K562 (cell line): ENCODE measurements around the gene GMPR. TPM values are rescaled to one million over a fixed set of nuclear protein-coding genes. Genes with fewer than 3 reads are reported as not detected.

Experiments used
- BRCA1 ChIP-seq, 2 experiments: fragments of 450-650 bp in 1 of 2; sonication (generic) in 1 of 2; formaldehyde crosslinking in 1 of 2; IDR thresholded peaks; 2 replicates each; pipeline versions ENCODE4 v1.5.0 to v1.6.1; 2017 to 2020; ENCODE audit warnings: mild to moderate bottlenecking in 1 of 2, missing genetic modification reagents in 1 of 2
- ETS2 ChIP-seq: IDR thresholded peaks from 2 replicates; pipeline ENCODE4 v1.6.1; 2016; ENCODE audit warnings: borderline replicate concordance, missing genetic modification characterization, mild to moderate bottlenecking, moderate library complexity, missing compliant biosample characterization; ENCODE audit not compliant: poor library complexity, severe bottlenecking
- FOXA1 ChIP-seq: fragments of 450-650 bp; IDR thresholded peaks from 2 replicates; pipeline ENCODE4 v1.6.1; 2016; ENCODE audit warnings: mild to moderate bottlenecking, borderline replicate concordance
- GTF2E2 ChIP-seq: fragments of 200-800 bp; sonication (Bioruptor generic); IDR thresholded peaks from 2 replicates; pipeline ENCODE4 v1.6.1; 2016; ENCODE audit warnings: missing genetic modification characterization, missing compliant biosample characterization
- MCM2 ChIP-seq: fragments of 450-650 bp; IDR thresholded peaks from 2 replicates; pipeline ENCODE4 v1.6.1; 2017; ENCODE audit warnings: low read depth, mild to moderate bottlenecking
- MEF2A ChIP-seq: IDR thresholded peaks from 2 replicates; pipeline ENCODE4 v1.6.1; 2011; ENCODE audit warnings: low read depth, mild to moderate bottlenecking, low read length, moderate library complexity; ENCODE audit not compliant: control insufficient read depth
- PURB ChIP-seq: sonication (generic); formaldehyde crosslinking; IDR thresholded peaks from 2 replicates; pipeline ENCODE4 v1.9.0; 2021; ENCODE audit warnings: low read depth, mild to moderate bottlenecking, missing genetic modification reagents
- TSC22D4 ChIP-seq: fragments of 450-650 bp; IDR thresholded peaks from 2 replicates; pipeline ENCODE4 v1.6.1; 2016; ENCODE audit warnings: missing genetic modification characterization, missing biosample characterization, control low read depth
- XRCC3 ChIP-seq: fragments of 450-650 bp; IDR thresholded peaks from 2 replicates; pipeline ENCODE4 v1.6.1; 2017; ENCODE audit warnings: mild to moderate bottlenecking, moderate library complexity
- YBX1 ChIP-seq: fragments of 450-650 bp; IDR thresholded peaks from 2 replicates; pipeline ENCODE4 v1.7.1; 2016; ENCODE audit warnings: mild to moderate bottlenecking
- ZNF12 ChIP-seq: sonication (generic); formaldehyde crosslinking; IDR thresholded peaks from 2 replicates; pipeline ENCODE4 v1.4.0; 2020; ENCODE audit warnings: mild to moderate bottlenecking, missing genetic modification reagents
- ZNF586 ChIP-seq: fragments of 450-650 bp; formaldehyde crosslinking; conservative IDR thresholded peaks from 2 replicates; pipeline ENCODE4 v1.4.0; 2020; ENCODE audit warnings: mild to moderate bottlenecking, moderate library complexity
- ZNF79 ChIP-seq: fragments of 250-450 bp; sonication (Bioruptor Pico); IDR thresholded peaks from 2 replicates; pipeline ENCODE4 v1.4.0; 2020; ENCODE audit warnings: low read depth, mild to moderate bottlenecking, moderate library complexity
- polyA plus RNA-seq, 8 experiments: library from polyadenylated mRNA; depleted of rRNA in 4 of 8; stranded (reverse) in 5 of 8; unstranded in 3 of 8; fragments of >200 nt; fragmentation: Nextera tagmentation in 2 of 8; fragmentation: Illumina TruSeq in 1 of 8; extraction: Ambion mirVana in 2 of 8; extraction: Trizol in 1 of 8; gene quantifications; 2 replicates each; pipeline versions ENCODE4 v1.2.1 to v1.2.3, GENCODE V29; 2011 to 2014; ENCODE audit warnings: inconsistent platforms in 1 of 8, missing spikeins in 1 of 8
- total RNA-seq, 7 experiments: library from RNA; depleted of rRNA in 6 of 7; stranded (reverse); fragments of >200 nt in 6 of 7; fragmentation: Illumina TruSeq in 2 of 7; extraction: Trizol in 2 of 7; gene quantifications; 2 replicates each; pipeline versions ENCODE4 v1.2.1 to v1.2.3, GENCODE V29; 2011 to 2021; ENCODE audit warnings: low replicate concordance in 1 of 7
- TF ChIP-seq, protein P1 (sequence below): IDR thresholded peaks from 2 replicates; pipeline ENCODE4 v1.6.1; 2014; ENCODE audit warnings: antibody characterized with exemption
- TF ChIP-seq, protein P2 (sequence below): fragments of 450-650 bp; IDR thresholded peaks from 2 replicates; pipeline ENCODE4 v1.6.1; 2017; ENCODE audit warnings: antibody characterized with exemption, mild to moderate bottlenecking
- TF ChIP-seq, protein P3 (sequence below): fragments of 250-450 bp; sonication (Bioruptor Pico); IDR thresholded peaks from 2 replicates; pipeline ENCODE4 v1.5.0; 2020; ENCODE audit warnings: mild to moderate bottlenecking, borderline replicate concordance
- TF ChIP-seq, protein P4 (sequence below): fragments of 450-650 bp; formaldehyde crosslinking; IDR thresholded peaks from 2 replicates; pipeline ENCODE4 v1.4.0; 2020; ENCODE audit warnings: mild to moderate bottlenecking, moderate library complexity
- TF ChIP-seq, protein P5 (sequence below): fragments of 450-650 bp; conservative IDR thresholded peaks from 2 replicates; pipeline ENCODE4 v1.6.1; 2016; ENCODE audit warnings: missing genetic modification characterization, low read depth, mild to moderate bottlenecking, missing compliant biosample characterization, moderate library complexity

Gene GMPR
- total and polyA plus RNA-seq, 9 of the 15 experiments (the other 6 are each of a cell fraction or from before 2014, with no cell fraction given) = 34.6 to 83.7 (median 49.8) TPM

DNA sequence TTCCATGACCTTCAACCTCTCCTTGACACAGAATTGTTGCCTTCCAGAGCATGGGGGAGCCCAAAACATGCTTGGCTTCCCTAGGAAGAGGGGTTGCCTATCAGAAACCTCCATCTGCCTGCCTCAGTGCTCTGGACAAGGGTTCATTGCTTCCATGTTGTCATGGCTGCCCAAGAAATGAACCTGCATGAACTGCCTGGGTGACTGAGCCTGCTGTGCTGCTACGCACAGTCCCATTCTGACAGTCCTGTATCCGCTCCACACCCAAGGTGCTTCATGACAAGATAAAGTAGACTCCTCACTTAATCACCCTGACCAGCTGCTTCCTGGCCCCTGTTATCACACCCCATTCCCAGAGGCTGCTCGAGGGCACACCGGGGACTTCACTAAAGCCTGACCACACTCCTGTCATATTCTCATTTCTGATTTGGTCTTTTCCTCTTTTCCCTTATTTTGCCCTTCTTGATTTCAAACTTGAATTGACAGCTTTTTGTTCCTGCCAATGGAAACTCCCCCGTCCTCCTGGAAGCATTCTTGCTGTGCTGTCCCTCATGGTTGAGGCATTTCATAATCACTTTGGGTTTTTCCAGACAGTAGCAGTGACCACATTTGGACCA, 31.9 kb downstream of the GMPR start (continued):
- TF ChIP-seq, protein P1, sequence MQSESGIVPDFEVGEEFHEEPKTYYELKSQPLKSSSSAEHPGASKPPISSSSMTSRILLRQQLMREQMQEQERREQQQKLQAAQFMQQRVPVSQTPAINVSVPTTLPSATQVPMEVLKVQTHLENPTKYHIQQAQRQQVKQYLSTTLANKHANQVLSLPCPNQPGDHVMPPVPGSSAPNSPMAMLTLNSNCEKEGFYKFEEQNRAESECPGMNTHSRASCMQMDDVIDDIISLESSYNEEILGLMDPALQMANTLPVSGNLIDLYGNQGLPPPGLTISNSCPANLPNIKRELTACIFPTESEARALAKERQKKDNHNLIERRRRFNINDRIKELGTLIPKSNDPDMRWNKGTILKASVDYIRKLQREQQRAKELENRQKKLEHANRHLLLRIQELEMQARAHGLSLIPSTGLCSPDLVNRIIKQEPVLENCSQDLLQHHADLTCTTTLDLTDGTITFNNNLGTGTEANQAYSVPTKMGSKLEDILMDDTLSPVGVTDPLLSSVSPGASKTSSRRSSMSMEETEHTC = peak; percentile 80; the same call in 1 of the 2 replicates
- no peak for TF ChIP-seq MCM2
- peak; percentile 54; the same call in 1 of the 2 replicates for TF ChIP-seq MEF2A
- no peak for TF ChIP-seq BRCA1 (IDR thresholded peaks at IDR 0.05)
- TF ChIP-seq BRCA1 (CRISPR knock-in tag; IDR thresholded peaks at IDR 0.05) = no peak
- TF ChIP-seq ZNF586 (CRISPR knock-in tag) = no peak
- TF ChIP-seq XRCC3 = no peak
- TF ChIP-seq GTF2E2 (tag) = peak; percentile 70; the same call in 1 of the 2 replicates
- TF ChIP-seq ETS2 (tag) = no peak
- TF ChIP-seq ZNF12 (CRISPR knock-in tag) = no peak
- TF ChIP-seq FOXA1 = no peak
- no peak for TF ChIP-seq TSC22D4 (tag)
- TF ChIP-seq, protein P2, sequence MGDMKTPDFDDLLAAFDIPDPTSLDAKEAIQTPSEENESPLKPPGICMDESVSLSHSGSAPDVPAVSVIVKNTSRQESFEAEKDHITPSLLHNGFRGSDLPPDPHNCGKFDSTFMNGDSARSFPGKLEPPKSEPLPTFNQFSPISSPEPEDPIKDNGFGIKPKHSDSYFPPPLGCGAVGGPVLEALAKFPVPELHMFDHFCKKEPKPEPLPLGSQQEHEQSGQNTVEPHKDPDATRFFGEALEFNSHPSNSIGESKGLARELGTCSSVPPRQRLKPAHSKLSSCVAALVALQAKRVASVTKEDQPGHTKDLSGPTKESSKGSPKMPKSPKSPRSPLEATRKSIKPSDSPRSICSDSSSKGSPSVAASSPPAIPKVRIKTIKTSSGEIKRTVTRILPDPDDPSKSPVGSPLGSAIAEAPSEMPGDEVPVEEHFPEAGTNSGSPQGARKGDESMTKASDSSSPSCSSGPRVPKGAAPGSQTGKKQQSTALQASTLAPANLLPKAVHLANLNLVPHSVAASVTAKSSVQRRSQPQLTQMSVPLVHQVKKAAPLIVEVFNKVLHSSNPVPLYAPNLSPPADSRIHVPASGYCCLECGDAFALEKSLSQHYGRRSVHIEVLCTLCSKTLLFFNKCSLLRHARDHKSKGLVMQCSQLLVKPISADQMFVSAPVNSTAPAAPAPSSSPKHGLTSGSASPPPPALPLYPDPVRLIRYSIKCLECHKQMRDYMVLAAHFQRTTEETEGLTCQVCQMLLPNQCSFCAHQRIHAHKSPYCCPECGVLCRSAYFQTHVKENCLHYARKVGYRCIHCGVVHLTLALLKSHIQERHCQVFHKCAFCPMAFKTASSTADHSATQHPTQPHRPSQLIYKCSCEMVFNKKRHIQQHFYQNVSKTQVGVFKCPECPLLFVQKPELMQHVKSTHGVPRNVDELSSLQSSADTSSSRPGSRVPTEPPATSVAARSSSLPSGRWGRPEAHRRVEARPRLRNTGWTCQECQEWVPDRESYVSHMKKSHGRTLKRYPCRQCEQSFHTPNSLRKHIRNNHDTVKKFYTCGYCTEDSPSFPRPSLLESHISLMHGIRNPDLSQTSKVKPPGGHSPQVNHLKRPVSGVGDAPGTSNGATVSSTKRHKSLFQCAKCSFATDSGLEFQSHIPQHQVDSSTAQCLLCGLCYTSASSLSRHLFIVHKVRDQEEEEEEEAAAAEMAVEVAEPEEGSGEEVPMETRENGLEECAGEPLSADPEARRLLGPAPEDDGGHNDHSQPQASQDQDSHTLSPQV = peak; percentile 98
- TF ChIP-seq, protein P3, sequence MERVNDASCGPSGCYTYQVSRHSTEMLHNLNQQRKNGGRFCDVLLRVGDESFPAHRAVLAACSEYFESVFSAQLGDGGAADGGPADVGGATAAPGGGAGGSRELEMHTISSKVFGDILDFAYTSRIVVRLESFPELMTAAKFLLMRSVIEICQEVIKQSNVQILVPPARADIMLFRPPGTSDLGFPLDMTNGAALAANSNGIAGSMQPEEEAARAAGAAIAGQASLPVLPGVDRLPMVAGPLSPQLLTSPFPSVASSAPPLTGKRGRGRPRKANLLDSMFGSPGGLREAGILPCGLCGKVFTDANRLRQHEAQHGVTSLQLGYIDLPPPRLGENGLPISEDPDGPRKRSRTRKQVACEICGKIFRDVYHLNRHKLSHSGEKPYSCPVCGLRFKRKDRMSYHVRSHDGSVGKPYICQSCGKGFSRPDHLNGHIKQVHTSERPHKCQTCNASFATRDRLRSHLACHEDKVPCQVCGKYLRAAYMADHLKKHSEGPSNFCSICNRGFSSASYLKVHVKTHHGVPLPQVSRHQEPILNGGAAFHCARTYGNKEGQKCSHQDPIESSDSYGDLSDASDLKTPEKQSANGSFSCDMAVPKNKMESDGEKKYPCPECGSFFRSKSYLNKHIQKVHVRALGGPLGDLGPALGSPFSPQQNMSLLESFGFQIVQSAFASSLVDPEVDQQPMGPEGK (CRISPR knock-in tag) = no peak
- no peak for TF ChIP-seq ZNF79 (CRISPR knock-in tag)
- TF ChIP-seq, protein P4, sequence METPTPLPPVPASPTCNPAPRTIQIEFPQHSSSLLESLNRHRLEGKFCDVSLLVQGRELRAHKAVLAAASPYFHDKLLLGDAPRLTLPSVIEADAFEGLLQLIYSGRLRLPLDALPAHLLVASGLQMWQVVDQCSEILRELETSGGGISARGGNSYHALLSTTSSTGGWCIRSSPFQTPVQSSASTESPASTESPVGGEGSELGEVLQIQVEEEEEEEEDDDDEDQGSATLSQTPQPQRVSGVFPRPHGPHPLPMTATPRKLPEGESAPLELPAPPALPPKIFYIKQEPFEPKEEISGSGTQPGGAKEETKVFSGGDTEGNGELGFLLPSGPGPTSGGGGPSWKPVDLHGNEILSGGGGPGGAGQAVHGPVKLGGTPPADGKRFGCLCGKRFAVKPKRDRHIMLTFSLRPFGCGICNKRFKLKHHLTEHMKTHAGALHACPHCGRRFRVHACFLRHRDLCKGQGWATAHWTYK = peak; percentile 79
- TF ChIP-seq YBX1 = no peak
- TF ChIP-seq, protein P5, sequence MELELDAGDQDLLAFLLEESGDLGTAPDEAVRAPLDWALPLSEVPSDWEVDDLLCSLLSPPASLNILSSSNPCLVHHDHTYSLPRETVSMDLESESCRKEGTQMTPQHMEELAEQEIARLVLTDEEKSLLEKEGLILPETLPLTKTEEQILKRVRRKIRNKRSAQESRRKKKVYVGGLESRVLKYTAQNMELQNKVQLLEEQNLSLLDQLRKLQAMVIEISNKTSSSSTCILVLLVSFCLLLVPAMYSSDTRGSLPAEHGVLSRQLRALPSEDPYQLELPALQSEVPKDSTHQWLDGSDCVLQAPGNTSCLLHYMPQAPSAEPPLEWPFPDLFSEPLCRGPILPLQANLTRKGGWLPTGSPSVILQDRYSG = peak; percentile 80
- TF ChIP-seq PURB (CRISPR knock-in tag) = no peak
